ENCODE measurements around the gene STK16. TPM values are rescaled to one million over a fixed set of nuclear protein-coding genes. Genes with fewer than 3 reads are reported as not detected.

STK16 gene
- total and polyA plus RNA-seq, 8 donors, result 1.2 to 55.9 (median 36.4) TPM

- peaks cover 22 to 72% (median 44%) of the 10 kb centered on the region in 4 donors for H3K4me1 ChIP-seq
- no peak for DNase-seq
- no peaks in the 10 kb centered on the region for H3K27me3 ChIP-seq
- no peak for TF ChIP-seq POLR2A (IDR thresholded peaks at IDR 0.05)
- TF ChIP-seq CTCF (IDR thresholded peaks at IDR 0.05), result no peak
- TF ChIP-seq POLR2AphosphoS5 (IDR thresholded peaks at IDR 0.05), result no peak
- TF ChIP-seq EP300 (IDR thresholded peaks at IDR 0.05), result no peak
- 86 to 93% (median 90%) methylated on average over 7 to 8 of the region's 8 CpGs for WGBS, 5 donors
- peaks cover 43 to 61% (median 60%) of the 10 kb centered on the region in 4 donors for H3K36me3 ChIP-seq
- intact Hi-C loops (cut with DNase I; ENCODE audit: low total_unique reads), result loop anchor here (10.0 kb wide), 1 partner anchor 57 kb away; the partner anchor contains the start of genes ANKZF1 and ATG9A
- H3K4me3 ChIP-seq, result no peak overlapping the region
- peak overlapping the region in 1 of 5 donors; percentile 100 for H3K27ac ChIP-seq
- no peaks in the 10 kb centered on the region for H3K9me3 ChIP-seq
Measured at GRCh38 chr2:219281588-219281987, 36.3 kb downstream of the STK16 start.

- H3K27me3 ChIP-seq, result no peaks in the 10 kb centered on the region
- H3K27ac ChIP-seq, result peak overlapping the region in 1 of 5 donors; percentile 100
- no peak for TF ChIP-seq CTCF (IDR thresholded peaks at IDR 0.05)
- TF ChIP-seq POLR2AphosphoS5 (IDR thresholded peaks at IDR 0.05), result no peak
- no peak for TF ChIP-seq EP300 (IDR thresholded peaks at IDR 0.05)
- no peak for TF ChIP-seq POLR2A (IDR thresholded peaks at IDR 0.05)
- no peak for DNase-seq
- 85 to 96% (median 91%) methylated on average over 5 of the region's 5 CpGs for WGBS, 5 donors
- no peak overlapping the region for H3K4me3 ChIP-seq
- intact Hi-C loops (cut with DNase I; ENCODE audit: low total_unique reads), result loop anchor here (10.0 kb wide), 1 partner anchor 58 kb away; the partner anchor contains the start of genes ANKZF1 and ATG9A
- H3K36me3 ChIP-seq, result peaks cover 43 to 64% (median 60%) of the 10 kb centered on the region in 4 donors
- no peaks in the 10 kb centered on the region for H3K9me3 ChIP-seq
- peaks cover 21 to 71% (median 44%) of the 10 kb centered on the region in 4 donors for H3K4me1 ChIP-seq
Measured at GRCh38 chr2:219282375-219282774, 37.1 kb downstream of the STK16 start.

DNA sequence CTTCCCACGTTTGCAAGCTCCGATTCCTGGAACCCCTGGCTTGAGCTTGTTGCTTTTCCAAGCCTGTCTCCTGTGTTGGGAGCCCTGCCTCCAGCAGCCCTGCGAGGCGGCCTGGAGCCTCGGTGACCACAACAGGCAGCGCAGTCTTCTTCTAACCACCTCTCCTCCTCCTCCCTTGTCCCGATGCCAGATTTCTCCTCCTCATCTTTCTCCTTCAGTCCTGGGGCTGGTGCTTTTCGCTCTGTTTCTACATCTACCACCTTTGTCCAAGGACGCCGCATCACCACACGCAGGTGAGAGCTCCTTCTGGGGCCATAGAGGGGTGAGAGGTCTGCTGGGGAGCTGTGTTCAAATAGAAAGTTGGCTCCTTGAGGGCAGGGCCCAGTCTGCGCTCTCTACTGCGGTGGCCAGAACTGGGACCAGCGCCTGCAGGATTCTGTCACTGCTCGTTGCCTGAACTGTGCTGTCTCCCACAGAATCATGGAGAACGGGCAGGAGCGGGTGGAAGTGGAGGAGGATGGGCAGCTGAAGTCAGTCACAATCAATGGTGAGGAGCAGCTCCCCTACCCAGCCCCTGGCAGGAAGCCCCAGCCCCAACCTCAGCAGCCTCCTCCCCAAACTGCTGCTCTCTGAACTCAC is 37.8 kb downstream of the STK16 start:
- WGBS, 5 donors, result 90 to 93% (median 92%) methylated on average over 17 of the region's 17 CpGs
- Histone ChIP-seq H3K27ac (peak overlapping the region in 1 of 5 donors; percentile 100), H3K4me1 (peaks cover 14 to 64% (median 37%) of the 10 kb centered on the region in 4 donors), H3K4me3 (no peak overlapping the region), H3K36me3 (peaks cover 43 to 64% (median 60%) of the 10 kb centered on the region in 4 donors), H3K27me3 (no peaks in the 10 kb centered on the region), H3K9me3 (no peaks in the 10 kb centered on the region)
- intact Hi-C loops (cut with DNase I; ENCODE audit: low total_unique reads), result loop anchor here (10.0 kb wide), 1 partner anchor 58 kb away; the partner anchor contains the start of genes ANKZF1 and ATG9A
- TF ChIP-seq POLR2A (IDR thresholded peaks at IDR 0.05) (no peak), POLR2AphosphoS5 (IDR thresholded peaks at IDR 0.05) (no peak)
- DNase-seq, result no peak

- Histone ChIP-seq H3K27me3 (no peaks in the 10 kb centered on the region), H3K36me3 (peaks cover 43 to 64% (median 60%) of the 10 kb centered on the region in 4 donors), H3K9me3 (no peaks in the 10 kb centered on the region), H3K4me3 (no peak overlapping the region), H3K4me1 (peaks cover 10 to 66% (median 33%) of the 10 kb centered on the region in 4 donors), H3K27ac (peak overlapping the region in 2 of 5 donors; percentile 39 to 65)
- intact Hi-C loops (cut with DNase I; ENCODE audit: low total_unique reads), result loop anchor here (10.0 kb wide), 1 partner anchor 60 kb away; the partner anchor contains the start of genes ANKZF1 and ATG9A
- DNase-seq, result no peak
- 87 to 94% (median 93%) methylated on average over 15 to 16 of the region's 16 CpGs for WGBS, 5 donors
- no peak for TF ChIP-seq POLR2A (IDR thresholded peaks at IDR 0.05)
- no peak for TF ChIP-seq EP300 (IDR thresholded peaks at IDR 0.05)
- no peak for TF ChIP-seq POLR2AphosphoS5 (IDR thresholded peaks at IDR 0.05)
- TF ChIP-seq CTCF (IDR thresholded peaks at IDR 0.05), result no peak
Measured at GRCh38 chr2:219284501-219285372, 39.5 kb downstream of the STK16 start.

Data from stomach (tissue), 9 donors.